Psoas muscle (tissue), 8 donors: ENCODE data around the gene TMEM221. TPM values are rescaled to one million over a fixed set of nuclear protein-coding genes. Genes with fewer than 3 reads are reported as not detected.

Source experiments
- ATAC-seq, 4 donors: fragments of 200-7000 bp; cut with Tn5 transposase; one replicate each; pipeline ENCODE4 v1.9.1; 2020; ENCODE audit warnings: moderate library complexity in 3 of 4, mild to moderate bottlenecking in 2 of 4
- DNase-seq, 2 donors: peaks; one replicate each; pipeline ENCODE4 v3.0.0-alpha.2; 2020
- H3K27ac ChIP-seq: fragments of 200-600 bp; one replicate; pipeline ENCODE4 v1.8.0; 2022
- H3K27me3 ChIP-seq, 3 donors: fragments of 200-600 bp in 1 of 3; one replicate each; pipeline versions ENCODE4 v1.6.1 to v1.8.0; 2013 to 2022; ENCODE audit warnings: low read length in 2 of 3, mild to moderate bottlenecking in 2 of 3, moderate library complexity in 1 of 3; ENCODE audit not compliant: insufficient read depth in 3 of 3
- H3K36me3 ChIP-seq, 2 donors: fragments of 200-600 bp in 1 of 2; one replicate each; pipeline versions ENCODE4 v1.6.1 to v1.8.0; 2013 to 2022; ENCODE audit warnings: low read depth in 1 of 2, mild to moderate bottlenecking in 1 of 2, moderate library complexity in 1 of 2; ENCODE audit not compliant: insufficient read depth in 1 of 2
- H3K4me1 ChIP-seq: fragments of 200-600 bp; one replicate; pipeline ENCODE4 v1.8.0; 2022
- H3K4me3 ChIP-seq: fragments of 200-600 bp; one replicate; pipeline ENCODE4 v1.8.0; 2022; ENCODE audit warnings: mild to moderate bottlenecking
- H3K9me3 ChIP-seq: fragments of 200-600 bp; one replicate; pipeline ENCODE4 v1.8.0; 2022
- CTCF ChIP-seq: fragments of 200-600 bp; IDR thresholded peaks from one replicate; pipeline ENCODE4 v1.8.0; 2022; ENCODE audit warnings: antibody characterized with exemption
- WGBS, 3 donors: extraction: QIAGEN DNeasy Blood & Tissue Kit; methylation state at CpG; one replicate each; pipeline versions ENCODE4 v1.1.6 to v1.1.7; 2013; 5-methylcytosine and 5-hydroxymethylcytosine counted together
- intact Hi-C, 2 donors: fragments of 100-400 bp; cut with DNase I; formaldehyde crosslinking; loops; one replicate each; pipeline versions ENCODE4 v1.11.0 to v1.14.2; 2022
- polyA plus RNA-seq, 3 donors: library from polyadenylated mRNA; stranded (reverse); fragments of 200-250 nt; gene quantifications; one replicate each; pipeline ENCODE4 v1.2.3, GENCODE V29; 2013
- total RNA-seq, 4 donors: library from RNA; stranded (reverse); fragmentation: NEBNext Ultra II Directional in 2 of 4; extraction: Animal tissue kit (Norgen Biotek cat#: 25700) in 2 of 4; gene quantifications; one replicate each; pipeline versions ENCODE4 v1.2.1 to v1.2.4, GENCODE V29; 2021 to 2023
- donor health status: healthy with polysubstance abuse.
- donor health status: DM: no; HTN: no; CAD: no; lungs with moderate emphysema.
- donor health status: Bipolar disorder and iron deficiency.
- donor health status: healthy.
- donor health status: DM: yes; HTN: yes; CAD: no.
- donor health status: DM: no; HTN: no; CAD: no.
- donor health status: DM: no; HTN: no; CAD: no.
- donor health status: DM: yes; HTN: yes; CAD: no.

TMEM221 gene
- total and polyA plus RNA-seq, 7 donors: 0.04 to 0.39 (median 0.25) TPM; not detected in 4

- TF ChIP-seq CTCF: no peak
- Histone ChIP-seq H3K9me3 (no peaks in the 10 kb centered on the region), H3K27me3 (no peaks in the 10 kb centered on the region), H3K4me1 (peaks cover 35% of the 10 kb centered on the region), H3K4me3 (peak overlapping the region; percentile 88), H3K27ac (peak overlapping the region; percentile 93), H3K36me3 (peaks cover 0 to 2% of the 10 kb centered on the region in 2 donors)
- intact Hi-C loops: loop anchor here (5.0 kb wide), 1 partner anchor 122 kb away; no protein-coding TSS in a partner anchor
- no peak for DNase-seq
- 1 to 4% (median 1%) methylated on average over 19 of the region's 19 CpGs for WGBS, 3 donors
- ATAC-seq: peak in 3 of 4 donors; percentile 0 to 3 (median 0)
Measured at GRCh38 chr19:17469092-17469480, 20.6 kb upstream of the TMEM221 start.

- TF ChIP-seq CTCF: no peak
- no peaks in the 10 kb centered on the region for H3K27me3 ChIP-seq
- 26 to 42% (median 30%) methylated on average over 24 to 25 of the region's 25 CpGs for WGBS, 3 donors
- H3K36me3 ChIP-seq: no peaks in the 10 kb centered on the region
- intact Hi-C loops: loop anchor here (5.0 kb wide), 1 partner anchor 121 kb away; no protein-coding TSS in a partner anchor
- DNase-seq: peak; percentile 72 to 89
- peaks cover 32% of the 10 kb centered on the region for H3K4me1 ChIP-seq
- H3K4me3 ChIP-seq: peak overlapping the region; percentile 88
- H3K9me3 ChIP-seq: no peaks in the 10 kb centered on the region
- peak; percentile 25 to 59 (median 53) for ATAC-seq
- H3K27ac ChIP-seq: peak overlapping the region; percentile 93
Measured at GRCh38 chr19:17468302-17469091, 20.0 kb upstream of the TMEM221 start.

GRCh38 chr19:17467471-17468301 is 19.2 kb upstream of the TMEM221 start:
- peak in 1 of 2 donors; percentile 78 for DNase-seq
- no peaks in the 10 kb centered on the region for H3K36me3 ChIP-seq
- no peaks in the 10 kb centered on the region for H3K9me3 ChIP-seq
- WGBS, 3 donors: 43 to 66% (median 46%) methylated on average over 12 of the region's 12 CpGs
- ATAC-seq: peak in 1 of 4 donors; percentile 14
- H3K27ac ChIP-seq: peak overlapping the region; percentile 93
- H3K27me3 ChIP-seq: no peaks in the 10 kb centered on the region
- no peak for TF ChIP-seq CTCF
- H3K4me3 ChIP-seq: peak overlapping the region; percentile 88
- intact Hi-C loops: loop anchor here (2.0 to 5.0 kb wide), 2 partner anchors 73 to 120 kb away; partner anchors contain the start of gene CCDC194 (in 1 of the 2)
- H3K4me1 ChIP-seq: peaks cover 29% of the 10 kb centered on the region

- no peak overlapping the region for H3K4me3 ChIP-seq
- DNase-seq: peak in 1 of 2 donors; percentile 47
- peak overlapping the region; percentile 93 for H3K27ac ChIP-seq
- H3K9me3 ChIP-seq: no peaks in the 10 kb centered on the region
- ATAC-seq: no peak
- intact Hi-C loops: loop anchor here (2.0 to 5.0 kb wide), 2 partner anchors 72 to 119 kb away; partner anchors contain the start of gene CCDC194 (in 1 of the 2)
- no peaks in the 10 kb centered on the region for H3K27me3 ChIP-seq
- no peaks in the 10 kb centered on the region for H3K36me3 ChIP-seq
- 32 to 42% (median 36%) methylated on average over 6 of the region's 6 CpGs for WGBS, 3 donors
- H3K4me1 ChIP-seq: peaks cover 26% of the 10 kb centered on the region
- no peak for TF ChIP-seq CTCF
Measured at GRCh38 chr19:17466487-17466850, 18.0 kb upstream of the TMEM221 start.
